HK-2 (cell line): ENCODE measurements around the gene PLEKHA1.

ENCODE experiments used
- DNase-seq: peaks from one replicate; pipeline ENCODE4 v3.0.0-alpha.2; 2018; ENCODE audit not compliant: unreplicated experiment

The PLEKHA1 gene

GRCh38 chr10:122347170-122347841, 27.2 kb upstream of the PLEKHA1 start:
- DNase-seq, result no peak

GRCh38 chr10:122348512-122348911, 26.0 kb upstream of the PLEKHA1 start:
- peak; percentile 61 for DNase-seq

GRCh38 chr10:122348935-122349361, 25.6 kb upstream of the PLEKHA1 start:
- DNase-seq, result no peak

- no peak for DNase-seq
Observed at GRCh38 chr10:122349758-122350369, 24.6 kb upstream of the PLEKHA1 start.

- no peak for DNase-seq
Observed at GRCh38 chr10:122350893-122351292, 23.6 kb upstream of the PLEKHA1 start.

GRCh38 chr10:122352817-122353525, 21.5 kb upstream of the PLEKHA1 start:
- no peak for DNase-seq

GRCh38 chr10:122354383-122354782, 20.1 kb upstream of the PLEKHA1 start:
- no peak for DNase-seq

GRCh38 chr10:122357685-122358084, 16.8 kb upstream of the PLEKHA1 start:
- no peak for DNase-seq

- no peak for DNase-seq
Observed at GRCh38 chr10:122359621-122360020, 14.9 kb upstream of the PLEKHA1 start.

- DNase-seq, result no peak
Observed at GRCh38 chr10:122361046-122361445, 13.5 kb upstream of the PLEKHA1 start.

GRCh38 chr10:122362031-122362592, 12.4 kb upstream of the PLEKHA1 start:
- no peak for DNase-seq

- DNase-seq, result peak; percentile 25
Observed at GRCh38 chr10:122362621-122363020, 11.9 kb upstream of the PLEKHA1 start.

GRCh38 chr10:122363311-122363710, 11.2 kb upstream of the PLEKHA1 start:
- no peak for DNase-seq

- no peak for DNase-seq
Observed at GRCh38 chr10:122363722-122364463, 10.6 kb upstream of the PLEKHA1 start.

GRCh38 chr10:122368502-122369254, 5.8 kb upstream of the PLEKHA1 start:
- DNase-seq, result no peak

- DNase-seq, result no peak
Observed at GRCh38 chr10:122373108-122373507, 1.4 kb upstream of the PLEKHA1 start.

- DNase-seq, result peak; percentile 15
Observed at GRCh38 chr10:122373721-122374120, 787 bp upstream of the PLEKHA1 start.

GRCh38 chr10:122374859-122375678, 561 bp downstream of the PLEKHA1 start:
- DNase-seq, result peak; percentile 72

GRCh38 chr10:122375679-122376160, 1.2 kb downstream of the PLEKHA1 start:
- DNase-seq, result no peak

GRCh38 chr10:122376364-122376961, 2.0 kb downstream of the PLEKHA1 start:
- DNase-seq, result no peak
